ENCODE results near the gene HAS3.
"Not testable (repeated sequence)": the region's sequence is repeated elsewhere in the genome, so short reads cannot be mapped to it uniquely, and the experiment has no call there.

HAS3 gene

DNA sequence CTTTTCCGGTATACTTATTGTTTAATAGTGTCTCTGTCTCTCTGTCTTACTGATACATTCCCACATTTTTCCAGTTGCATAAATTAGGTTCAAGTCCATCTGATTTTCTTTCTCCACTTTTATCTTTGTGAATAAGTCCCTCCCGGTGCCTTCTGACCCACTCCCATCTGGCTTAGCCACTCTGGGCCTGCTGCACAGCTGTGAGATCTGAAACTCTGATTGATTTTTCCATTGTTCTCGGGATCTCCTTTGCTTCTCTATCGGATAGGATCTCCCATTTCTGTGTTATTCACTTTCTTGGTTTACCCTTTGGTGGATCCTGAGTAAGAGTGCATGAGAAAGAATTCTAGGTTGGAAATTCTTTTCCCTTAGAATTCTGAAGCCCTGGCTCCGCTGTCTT lies 35.6 kb downstream of the HAS3 start:
- H3K4me3 ChIP-seq (ENCODE audit: low read depth, low read length), result no peak overlapping the region
- DNase-seq (ENCODE audit: low read depth, low spot score), result no peak
- TF ChIP-seq, protein P1, sequence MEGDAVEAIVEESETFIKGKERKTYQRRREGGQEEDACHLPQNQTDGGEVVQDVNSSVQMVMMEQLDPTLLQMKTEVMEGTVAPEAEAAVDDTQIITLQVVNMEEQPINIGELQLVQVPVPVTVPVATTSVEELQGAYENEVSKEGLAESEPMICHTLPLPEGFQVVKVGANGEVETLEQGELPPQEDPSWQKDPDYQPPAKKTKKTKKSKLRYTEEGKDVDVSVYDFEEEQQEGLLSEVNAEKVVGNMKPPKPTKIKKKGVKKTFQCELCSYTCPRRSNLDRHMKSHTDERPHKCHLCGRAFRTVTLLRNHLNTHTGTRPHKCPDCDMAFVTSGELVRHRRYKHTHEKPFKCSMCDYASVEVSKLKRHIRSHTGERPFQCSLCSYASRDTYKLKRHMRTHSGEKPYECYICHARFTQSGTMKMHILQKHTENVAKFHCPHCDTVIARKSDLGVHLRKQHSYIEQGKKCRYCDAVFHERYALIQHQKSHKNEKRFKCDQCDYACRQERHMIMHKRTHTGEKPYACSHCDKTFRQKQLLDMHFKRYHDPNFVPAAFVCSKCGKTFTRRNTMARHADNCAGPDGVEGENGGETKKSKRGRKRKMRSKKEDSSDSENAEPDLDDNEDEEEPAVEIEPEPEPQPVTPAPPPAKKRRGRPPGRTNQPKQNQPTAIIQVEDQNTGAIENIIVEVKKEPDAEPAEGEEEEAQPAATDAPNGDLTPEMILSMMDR (IDR thresholded peaks at IDR 0.05; ENCODE audit: low read depth, low read length), result no peak
- in situ Hi-C loops (cut with HindIII; ENCODE audit: low sequenced_read_pairs), result no loop called here

DNA sequence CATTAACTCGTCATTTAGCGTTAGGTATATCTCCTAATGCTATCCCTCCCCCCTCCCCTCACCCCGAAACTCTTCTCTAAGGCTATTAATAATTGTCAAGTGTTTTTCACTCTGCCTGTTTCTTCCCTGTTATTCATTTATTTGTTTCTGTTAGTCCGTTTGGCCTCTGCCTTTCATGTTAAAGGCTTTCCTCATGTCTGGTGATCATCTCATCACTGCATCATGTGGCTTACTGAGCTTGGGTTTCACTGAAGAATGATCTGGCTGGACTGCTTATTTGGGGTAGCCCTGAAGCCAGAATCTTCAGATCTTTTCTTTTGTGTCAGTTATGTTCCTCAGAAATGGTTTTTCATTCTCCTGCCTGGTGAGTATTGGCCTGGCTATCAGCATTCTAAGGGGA lies 36.5 kb downstream of the HAS3 start:
- DNase-seq (ENCODE audit: low read depth, low spot score), result no peak
- in situ Hi-C loops (cut with HindIII; ENCODE audit: low sequenced_read_pairs), result no loop called here
- H3K4me3 ChIP-seq (ENCODE audit: low read depth, low read length), result no peak overlapping the region
- TF ChIP-seq, protein P1 (IDR thresholded peaks at IDR 0.05; ENCODE audit: low read depth, low read length), result no peak

DNA sequence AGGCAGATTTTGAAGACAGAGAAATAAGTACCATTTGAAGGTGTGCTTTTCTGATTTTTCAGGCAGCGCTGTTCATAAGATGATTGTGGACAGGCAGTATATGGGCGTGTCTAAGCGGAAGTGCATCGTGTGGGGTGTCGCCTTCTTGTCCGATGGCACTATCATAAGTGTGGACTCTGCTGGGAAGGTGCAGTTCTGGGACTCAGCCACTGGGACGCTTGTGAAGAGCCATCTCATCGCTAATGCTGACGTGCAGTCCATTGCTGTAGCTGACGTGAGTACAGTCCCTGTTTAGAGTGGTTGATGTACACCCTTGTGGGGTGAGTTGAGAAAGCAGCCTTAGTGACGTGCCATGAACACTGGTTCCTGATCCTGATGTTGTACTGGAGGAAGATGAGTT lies 37.7 kb downstream of the HAS3 start:
- no peak overlapping the region for H3K4me3 ChIP-seq (ENCODE audit: low read depth, low read length)
- no peak for DNase-seq (ENCODE audit: low read depth, low spot score)
- TF ChIP-seq, protein P1 (IDR thresholded peaks at IDR 0.05; ENCODE audit: low read depth, low read length), result no peak
- in situ Hi-C loops (cut with HindIII; ENCODE audit: low sequenced_read_pairs), result no loop called here

DNA sequence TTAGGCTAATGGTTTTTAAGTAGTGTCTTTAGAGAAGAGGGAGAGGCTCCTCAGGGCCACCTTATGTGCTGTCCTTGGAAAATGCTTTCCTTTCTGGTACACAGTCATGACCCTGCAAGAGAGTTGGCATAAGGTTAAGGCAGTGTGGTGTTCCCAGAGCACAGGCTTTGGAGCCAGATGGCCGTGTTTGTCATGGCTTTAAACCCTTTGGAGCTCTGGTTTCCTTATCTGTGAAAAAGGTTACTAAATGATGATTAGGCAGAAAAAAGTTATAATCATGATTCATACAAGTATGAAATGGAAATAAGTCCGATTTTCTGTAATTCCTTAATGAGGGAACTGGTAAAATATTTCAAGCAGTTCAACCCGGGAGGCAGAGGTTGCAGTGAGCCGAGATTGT lies 40.2 kb downstream of the HAS3 start:
- no peak for DNase-seq (ENCODE audit: low read depth, low spot score)
- in situ Hi-C loops (cut with HindIII; ENCODE audit: low sequenced_read_pairs), result no loop called here
- TF ChIP-seq, protein P1 (IDR thresholded peaks at IDR 0.05; ENCODE audit: low read depth, low read length), result no peak
- no peak overlapping the region for H3K4me3 ChIP-seq (ENCODE audit: low read depth, low read length)

DNA sequence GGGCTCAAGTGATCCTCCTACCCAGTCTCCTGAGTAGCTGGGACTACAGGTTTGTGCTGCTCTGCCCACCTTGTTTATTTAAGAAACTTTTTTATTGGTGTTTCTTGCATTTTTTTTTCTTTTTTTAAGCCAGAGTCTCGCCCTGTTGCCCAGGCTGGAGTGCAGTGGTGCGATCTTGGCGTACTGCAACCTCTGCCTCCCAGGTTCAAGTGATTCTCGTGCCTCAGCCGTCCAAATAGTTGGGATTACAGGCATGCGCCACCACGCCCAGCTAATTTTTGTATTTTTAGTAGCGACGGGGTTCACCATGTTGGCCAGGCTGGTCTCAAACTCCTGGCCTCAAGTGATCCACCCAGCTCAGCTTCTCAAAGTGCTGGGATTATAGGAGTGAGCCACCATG lies 44.2 kb downstream of the HAS3 start:
- H3K4me3 ChIP-seq (ENCODE audit: low read depth, low read length); in situ Hi-C loops (cut with HindIII; ENCODE audit: low sequenced_read_pairs); DNase-seq (ENCODE audit: low read depth, low spot score): not testable (repeated sequence)

DNA sequence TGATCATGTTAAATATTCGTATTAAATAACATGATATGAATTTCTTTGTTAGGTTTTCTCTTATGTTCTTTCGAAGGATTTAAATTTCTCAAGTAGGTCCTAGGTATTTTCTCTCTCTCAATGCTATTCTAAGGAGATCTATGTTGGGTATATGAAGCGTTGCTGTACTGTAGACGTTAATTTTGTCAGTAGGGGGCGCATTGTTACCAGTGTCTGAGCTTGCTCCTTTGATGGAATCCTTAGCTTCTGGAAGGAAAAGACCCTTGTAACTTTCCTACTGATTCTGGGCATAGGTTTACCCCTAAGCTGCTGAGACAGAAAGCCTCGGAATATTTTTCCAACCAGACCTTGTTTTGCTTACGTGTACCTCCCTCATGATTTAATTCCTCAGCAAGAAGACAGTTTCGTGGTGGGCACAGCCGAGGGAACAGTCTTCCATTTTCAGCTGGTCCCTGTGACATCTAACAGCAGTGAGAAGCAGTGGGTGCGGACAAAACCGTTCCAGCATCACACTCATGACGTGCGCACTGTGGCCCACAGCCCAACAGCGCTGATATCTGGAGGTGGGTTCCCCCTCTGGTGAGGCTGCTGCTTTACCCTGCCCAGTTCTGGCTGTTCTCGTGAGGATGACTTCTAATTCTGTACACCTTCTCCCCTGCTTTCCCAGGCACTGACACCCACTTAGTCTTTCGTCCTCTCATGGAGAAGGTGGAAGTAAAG lies 44.9 kb downstream of the HAS3 start:
- in situ Hi-C loops (cut with HindIII; ENCODE audit: low sequenced_read_pairs), result no loop called here
- DNase-seq (ENCODE audit: low read depth, low spot score), result peak; percentile 80
- TF ChIP-seq, protein P1 (IDR thresholded peaks at IDR 0.05; ENCODE audit: low read depth, low read length), result peak; percentile 71
- H3K4me3 ChIP-seq (ENCODE audit: low read depth, low read length), result no peak overlapping the region

DNA sequence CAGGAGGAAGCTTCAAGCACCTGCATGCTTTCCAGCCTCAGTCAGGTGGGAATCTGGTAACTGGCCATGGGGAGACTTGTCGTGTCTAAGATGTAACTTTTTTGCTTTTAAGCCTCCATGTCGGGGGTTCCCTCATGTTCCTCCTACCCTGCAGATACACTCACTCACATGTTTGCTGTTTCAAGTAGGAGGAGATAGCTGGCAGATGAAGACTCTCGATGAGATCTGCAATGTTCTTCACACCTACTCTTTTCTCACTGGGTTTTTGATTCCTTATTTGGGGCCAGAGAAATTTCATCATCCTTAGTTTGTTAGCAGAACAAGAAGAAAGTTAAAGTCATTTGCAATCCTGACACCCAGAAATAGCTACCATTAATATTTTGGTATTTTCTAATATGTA lies 51.7 kb downstream of the HAS3 start:
- TF ChIP-seq, protein P1 (IDR thresholded peaks at IDR 0.05; ENCODE audit: low read depth, low read length), result no peak
- DNase-seq (ENCODE audit: low read depth, low spot score), result no peak
- H3K4me3 ChIP-seq (ENCODE audit: low read depth, low read length), result no peak overlapping the region
- in situ Hi-C loops (cut with HindIII; ENCODE audit: low sequenced_read_pairs), result no loop called here

Measured in astrocyte of the spinal cord (primary cell).